HepG2 (cell line): ENCODE measurements around the gene CCDC70. TPM values are rescaled to one million over a fixed set of nuclear protein-coding genes. Genes with fewer than 3 reads are reported as not detected.

Experiments used
- ASH2L ChIP-seq: fragments of 300-600, 200-600 bp; sonication (generic); IDR thresholded peaks from 2 replicates; pipeline ENCODE4 v1.7.0; 2017; ENCODE audit warnings: low read depth, mild to moderate bottlenecking, moderate library complexity, mixed read lengths, low read length; ENCODE audit not compliant: insufficient read length
- EED ChIP-seq: sonication (generic); formaldehyde crosslinking; IDR thresholded peaks from 2 replicates; pipeline ENCODE4 v1.5.0; 2020; ENCODE audit warnings: mild to moderate bottlenecking, missing genetic modification reagents
- ELK4 ChIP-seq: sonication (generic); formaldehyde crosslinking; IDR thresholded peaks from 2 replicates; pipeline ENCODE4 v1.9.0; 2021; ENCODE audit warnings: missing genetic modification reagents, borderline replicate concordance
- HDAC2 ChIP-seq: sonication (generic); formaldehyde crosslinking; IDR thresholded peaks from 2 replicates; pipeline ENCODE4 v1.4.0; 2020; ENCODE audit warnings: missing genetic modification reagents
- KLF13 ChIP-seq: sonication (generic); formaldehyde crosslinking; IDR thresholded peaks from 2 replicates; pipeline ENCODE4 v1.4.0; 2020; ENCODE audit warnings: mild to moderate bottlenecking, missing genetic modification reagents
- NCOA2 ChIP-seq: sonication (generic); formaldehyde crosslinking; IDR thresholded peaks from 2 replicates; pipeline ENCODE4 v1.8.0; 2022; ENCODE audit warnings: inconsistent platforms
- PITX1 ChIP-seq: sonication (generic); formaldehyde crosslinking; IDR thresholded peaks from 2 replicates; pipeline ENCODE4 v1.5.1; 2020; ENCODE audit warnings: mild to moderate bottlenecking, missing genetic modification reagents
- SMYD3 ChIP-seq: sonication (generic); formaldehyde crosslinking; IDR thresholded peaks from 2 replicates; pipeline ENCODE4 v1.8.1; 2023; ENCODE audit warnings: mild to moderate bottlenecking, missing genetic modification reagents
- SP140L ChIP-seq: sonication (generic); formaldehyde crosslinking; IDR thresholded peaks from 2 replicates; pipeline ENCODE4 v1.4.0; 2020; ENCODE audit warnings: missing genetic modification reagents, borderline replicate concordance
- TFDP1 ChIP-seq: IDR thresholded peaks from 2 replicates; pipeline ENCODE4 v1.6.1; 2016; ENCODE audit warnings: missing compliant biosample characterization, missing genetic modification reagents, borderline replicate concordance
- U2AF1 ChIP-seq: fragments of 200-400 bp; formaldehyde crosslinking; optimal IDR thresholded peaks from 2 replicates; pipeline ENCODE3; 2017; ENCODE audit warnings: mild to moderate bottlenecking, low read depth, low read length
- ZFP36L1 ChIP-seq: sonication (generic); formaldehyde crosslinking; IDR thresholded peaks from 2 replicates; pipeline ENCODE4 v1.8.0; 2022; ENCODE audit warnings: mild to moderate bottlenecking, missing genetic modification reagents, moderate library complexity
- ZFP36L2 ChIP-seq: sonication (generic); formaldehyde crosslinking; IDR thresholded peaks from 2 replicates; pipeline ENCODE4 v1.4.0; 2020; ENCODE audit warnings: missing genetic modification reagents
- ZNF33A ChIP-seq: sonication (generic); formaldehyde crosslinking; IDR thresholded peaks from 2 replicates; pipeline ENCODE4 v1.5.1; 2020; ENCODE audit warnings: missing genetic modification reagents, mild to moderate bottlenecking, moderate library complexity, borderline replicate concordance
- ZNF570 ChIP-seq: sonication (generic); formaldehyde crosslinking; IDR thresholded peaks from 2 replicates; pipeline ENCODE4 v1.4.0; 2020; ENCODE audit warnings: mild to moderate bottlenecking, missing genetic modification reagents, borderline replicate concordance
- ZNF646 ChIP-seq: sonication (generic); formaldehyde crosslinking; IDR thresholded peaks from 2 replicates; pipeline ENCODE4 v1.9.0; 2021; ENCODE audit warnings: mild to moderate bottlenecking, missing genetic modification reagents
- ZNF781 ChIP-seq: sonication (generic); formaldehyde crosslinking; IDR thresholded peaks from 2 replicates; pipeline ENCODE4 v1.5.1; 2020; ENCODE audit warnings: borderline replicate concordance, mild to moderate bottlenecking, missing genetic modification reagents; ENCODE audit errors: not compliant biosample characterization
- ZNF790 ChIP-seq: sonication (generic); formaldehyde crosslinking; IDR thresholded peaks from 2 replicates; pipeline ENCODE4 v1.8.0; 2022; ENCODE audit warnings: missing genetic modification reagents, mild to moderate bottlenecking, borderline replicate concordance
- ZNF883 ChIP-seq: sonication (generic); formaldehyde crosslinking; IDR thresholded peaks from 2 replicates; pipeline ENCODE4 v1.5.1; 2020; ENCODE audit warnings: mild to moderate bottlenecking, missing genetic modification reagents; ENCODE audit errors: not compliant biosample characterization
- ZSCAN9 ChIP-seq: IDR thresholded peaks from 2 replicates; pipeline ENCODE4 v1.6.1; 2016; ENCODE audit warnings: borderline replicate concordance
- polyA plus RNA-seq, 8 experiments: library from polyadenylated mRNA; depleted of rRNA in 3 of 8; stranded (reverse) in 7 of 8; unstranded in 1 of 8; fragments of >200 nt; fragmentation: Illumina TruSeq in 4 of 8; extraction: Trizol in 4 of 8; gene quantifications; 2 replicates each; pipeline versions ENCODE4 v1.2.1 to v1.2.3, GENCODE V29; 2011 to 2016; ENCODE audit warnings: low read depth in 4 of 8, missing spikeins in 1 of 8, mixed read lengths in 1 of 8; ENCODE audit not compliant: insufficient read depth in 1 of 8
- total RNA-seq, 5 experiments: library from RNA; depleted of rRNA; stranded (reverse); fragments of >200 nt; fragmentation: Illumina TruSeq; extraction: Trizol; gene quantifications; 2 replicates each; pipeline ENCODE4 v1.2.3, GENCODE V29; 2016; ENCODE audit warnings: low read depth in 1 of 5

The CCDC70 gene
- total and polyA plus RNA-seq, 2 of the 13 experiments (the other 11 are each of a cell fraction or from before 2014, with no cell fraction given), result 0.13 TPM; not detected in 1

- peak; percentile 76; the same call in 1 of the 2 replicates for TF ChIP-seq TFDP1 (CRISPR knock-in tag)
- TF ChIP-seq ZNF790 (CRISPR knock-in tag), result no peak
- 0 out of 2 replicates have a peak, but pooled peaks have one; percentile 11 for TF ChIP-seq PITX1
- TF ChIP-seq ZFP36L2 (CRISPR knock-in tag), result no peak
- no peak for TF ChIP-seq ZFP36L1
- TF ChIP-seq SMYD3, result no peak
- no peak for TF ChIP-seq ZNF781 (CRISPR knock-in tag)
- no peak for TF ChIP-seq ASH2L
- no peak for TF ChIP-seq SP140L (CRISPR knock-in tag)
- no peak for TF ChIP-seq NCOA2 (CRISPR knock-in tag)
- TF ChIP-seq ZNF33A (CRISPR knock-in tag), result no peak
- no peak for TF ChIP-seq U2AF1
- TF ChIP-seq ZNF646 (CRISPR knock-in tag), result no peak
- 0 out of 2 replicates have a peak, but pooled peaks have one; percentile 15 for TF ChIP-seq HDAC2 (CRISPR knock-in tag)
- TF ChIP-seq ZNF570 (CRISPR knock-in tag), result no peak
- 0 out of 2 replicates have a peak, but pooled peaks have one; percentile 54 for TF ChIP-seq EED (CRISPR knock-in tag)
- no peak for TF ChIP-seq ZSCAN9
- TF ChIP-seq ZNF883 (CRISPR knock-in tag), result peak; percentile 19
- no peak for TF ChIP-seq ELK4
- TF ChIP-seq KLF13 (CRISPR knock-in tag), result no peak
These were observed 16.8 kb upstream of the CCDC70 start, which contains the start of gene TMEM272 (continued) for GRCh38 chr13:51844862-51845573.
